HUDEP-2 (cell line): Measurements from ENCODE around the gene TRIM72.
"Not testable (repeated sequence)": the region's sequence is repeated elsewhere in the genome, so short reads cannot be mapped to it uniquely, and the experiment has no call there.

Experiments
- DNase-seq, 76 experiments: peaks; one replicate each; lab custom pipeline; 2025; ENCODE audit not compliant: unreplicated experiment in 76 of 76; lab: John Stamatoyannopoulos, UW

TRIM72 gene

DNA sequence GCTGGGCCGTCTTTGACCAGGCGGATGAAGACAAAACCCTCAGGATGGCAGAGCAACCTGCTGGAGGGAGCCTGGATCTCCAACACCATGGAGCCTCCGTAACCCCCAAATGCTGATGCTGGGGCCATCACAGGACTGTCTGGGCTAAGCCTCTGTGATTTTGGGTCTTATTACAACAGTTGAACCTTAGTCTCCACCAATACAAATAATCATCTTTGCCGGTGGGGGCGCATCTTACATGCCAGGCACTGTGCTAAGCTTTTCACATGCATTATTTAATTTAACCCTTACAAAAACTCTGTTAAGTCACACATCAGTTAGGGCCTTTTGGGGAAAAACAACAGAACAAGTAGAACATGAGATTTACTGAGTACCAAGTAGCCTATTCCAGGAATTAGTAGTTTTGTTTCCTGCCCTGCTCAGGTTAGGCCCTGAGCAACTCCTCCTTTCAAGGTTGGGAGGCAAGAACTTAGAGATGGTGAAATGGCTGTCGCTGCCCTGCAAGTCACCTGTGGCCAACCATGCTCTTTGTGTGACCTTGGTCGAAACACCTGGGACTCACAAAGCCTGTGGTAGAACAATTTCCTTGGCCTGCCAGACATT lies 37.0 kb downstream of the TRIM72 start:
- DNase-seq, result no peak

DNA sequence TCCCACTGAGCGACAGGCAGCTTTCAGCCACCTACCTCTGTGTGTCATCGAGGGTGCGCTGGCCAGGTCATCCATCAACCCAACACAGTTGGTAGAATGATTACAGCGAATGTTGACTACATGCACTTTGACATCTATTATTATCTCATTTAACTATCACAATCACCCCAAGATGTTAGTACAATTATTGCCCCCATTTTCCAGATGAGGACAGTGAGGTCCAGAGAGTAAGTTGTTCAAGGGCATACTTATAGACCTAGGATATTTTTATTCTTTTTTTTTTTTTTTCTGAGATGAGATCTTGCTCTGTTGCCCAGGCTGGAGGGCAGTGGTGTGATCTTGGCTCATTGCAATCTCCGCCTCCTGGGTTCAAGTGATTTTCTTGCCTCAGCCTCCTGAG lies 37.5 kb downstream of the TRIM72 start:
- DNase-seq, result no peak

DNA sequence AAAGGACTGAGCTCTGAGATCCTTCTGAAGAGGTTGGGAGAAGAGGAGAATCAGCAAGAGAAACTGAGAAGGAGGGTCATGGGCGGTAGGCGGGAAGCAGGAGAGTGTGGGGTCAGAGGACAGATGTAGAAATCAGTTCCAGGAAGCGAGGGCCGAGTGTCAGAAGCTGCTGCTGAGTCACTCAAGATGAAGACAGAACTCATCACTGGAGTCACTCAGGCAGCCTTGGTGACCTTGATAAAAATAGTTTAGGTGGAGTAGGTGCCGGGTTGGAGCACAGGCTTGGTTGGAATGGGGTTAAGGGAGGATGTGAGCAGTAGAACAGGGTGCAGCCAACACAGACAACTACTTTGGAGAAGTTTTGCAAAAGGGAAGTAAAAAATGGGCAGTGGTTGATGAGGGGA lies 39.7 kb downstream of the TRIM72 start:
- DNase-seq, result peak in 1 of 76 experiments; percentile 4

DNA sequence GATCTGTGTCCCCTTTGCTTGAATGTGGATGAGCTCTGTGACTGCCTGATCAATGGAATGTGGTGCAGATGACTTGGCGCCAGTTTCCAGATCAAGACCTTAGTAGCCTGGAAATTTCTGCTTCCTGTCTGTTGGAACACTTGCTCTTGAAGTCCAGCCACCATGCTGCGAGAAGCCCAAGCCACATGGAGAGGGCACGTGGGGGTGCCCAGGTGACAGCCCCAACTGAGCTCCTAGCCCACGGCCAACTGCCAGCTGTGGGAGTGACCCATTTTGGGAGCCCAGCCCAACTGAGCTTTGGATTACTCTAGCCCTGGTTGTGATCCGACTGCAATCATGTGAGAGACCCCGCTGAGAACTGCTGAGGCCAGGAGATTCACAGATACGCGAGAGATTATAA lies 42.5 kb downstream of the TRIM72 start:
- no peak for DNase-seq

DNA sequence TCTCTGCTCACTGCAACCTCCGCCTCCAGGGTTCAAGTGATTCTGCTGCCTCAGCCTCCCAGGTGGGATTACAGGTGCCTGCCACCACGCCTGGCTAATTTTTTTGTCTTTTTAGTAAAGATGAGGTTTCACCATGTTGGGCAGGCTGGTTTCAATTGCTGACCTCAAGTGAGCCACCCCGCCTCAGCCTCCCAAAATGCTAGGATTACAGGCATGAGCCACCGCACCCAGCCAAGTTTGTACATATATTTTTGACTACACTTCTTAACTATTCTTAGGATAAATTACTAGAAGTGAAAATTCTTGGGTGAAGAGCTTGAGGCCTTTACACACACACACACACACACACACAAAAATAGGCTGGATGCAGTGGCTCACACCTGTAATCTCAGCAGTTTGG lies 44.4 kb downstream of the TRIM72 start:
- no peak for DNase-seq

DNA sequence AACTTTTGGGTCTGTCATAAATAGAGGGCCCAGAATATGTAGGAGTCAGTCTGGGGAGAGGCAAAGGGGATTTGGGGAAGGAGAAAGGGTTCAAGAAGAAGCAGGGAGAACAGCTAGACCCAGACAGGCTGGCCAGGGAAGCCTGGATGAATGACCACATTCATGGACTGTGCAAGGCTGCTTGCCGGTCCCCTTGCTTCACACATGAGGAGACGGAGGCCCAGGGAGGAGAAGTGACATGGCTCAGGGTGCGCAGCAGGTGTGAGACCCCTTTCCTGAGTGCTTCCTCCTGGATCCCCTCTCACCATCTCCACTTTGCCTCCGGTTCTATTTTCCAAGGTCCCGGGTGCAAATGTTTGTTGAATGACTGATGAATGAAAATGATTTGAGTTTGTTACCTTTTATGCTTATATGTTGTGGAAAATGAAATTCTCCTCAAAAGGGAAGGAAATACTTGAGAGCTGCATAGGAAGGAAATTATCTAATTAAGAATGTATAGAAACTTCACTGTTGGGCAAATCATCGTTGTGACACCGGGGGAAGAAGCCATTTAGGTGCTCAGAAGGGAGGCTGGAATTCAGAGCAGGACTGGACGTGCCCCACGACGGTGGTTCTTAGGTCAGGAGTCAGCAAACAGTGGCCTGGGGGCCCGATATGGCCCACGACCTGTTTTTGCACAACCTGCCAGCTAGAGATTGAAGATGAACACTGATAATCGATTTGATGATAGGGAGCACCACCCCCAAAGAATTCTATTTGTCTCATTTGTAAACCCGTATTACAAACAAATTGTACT lies 46.4 kb downstream of the TRIM72 start:
- no peak for DNase-seq

DNA sequence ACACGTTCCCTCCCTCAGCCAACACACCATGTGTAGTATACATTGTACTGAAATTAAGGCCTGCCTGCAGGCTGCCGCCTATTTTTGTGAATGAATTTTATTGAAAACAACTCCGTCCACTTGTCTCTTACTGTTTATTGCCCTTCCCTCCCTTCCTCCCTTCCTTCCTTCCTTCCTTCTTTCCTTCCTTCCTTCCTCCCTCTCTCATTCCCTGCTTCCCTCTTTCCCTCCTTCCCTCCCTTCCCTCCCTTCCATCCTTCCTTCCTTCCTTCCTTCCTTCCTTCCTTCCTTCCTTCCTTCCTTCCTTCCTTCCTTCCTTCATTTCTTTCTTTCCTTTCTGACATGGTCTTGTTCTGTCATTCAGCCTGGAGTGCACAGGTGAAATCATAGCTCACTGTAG lies 48.2 kb downstream of the TRIM72 start:
- DNase-seq, result no peak

DNA sequence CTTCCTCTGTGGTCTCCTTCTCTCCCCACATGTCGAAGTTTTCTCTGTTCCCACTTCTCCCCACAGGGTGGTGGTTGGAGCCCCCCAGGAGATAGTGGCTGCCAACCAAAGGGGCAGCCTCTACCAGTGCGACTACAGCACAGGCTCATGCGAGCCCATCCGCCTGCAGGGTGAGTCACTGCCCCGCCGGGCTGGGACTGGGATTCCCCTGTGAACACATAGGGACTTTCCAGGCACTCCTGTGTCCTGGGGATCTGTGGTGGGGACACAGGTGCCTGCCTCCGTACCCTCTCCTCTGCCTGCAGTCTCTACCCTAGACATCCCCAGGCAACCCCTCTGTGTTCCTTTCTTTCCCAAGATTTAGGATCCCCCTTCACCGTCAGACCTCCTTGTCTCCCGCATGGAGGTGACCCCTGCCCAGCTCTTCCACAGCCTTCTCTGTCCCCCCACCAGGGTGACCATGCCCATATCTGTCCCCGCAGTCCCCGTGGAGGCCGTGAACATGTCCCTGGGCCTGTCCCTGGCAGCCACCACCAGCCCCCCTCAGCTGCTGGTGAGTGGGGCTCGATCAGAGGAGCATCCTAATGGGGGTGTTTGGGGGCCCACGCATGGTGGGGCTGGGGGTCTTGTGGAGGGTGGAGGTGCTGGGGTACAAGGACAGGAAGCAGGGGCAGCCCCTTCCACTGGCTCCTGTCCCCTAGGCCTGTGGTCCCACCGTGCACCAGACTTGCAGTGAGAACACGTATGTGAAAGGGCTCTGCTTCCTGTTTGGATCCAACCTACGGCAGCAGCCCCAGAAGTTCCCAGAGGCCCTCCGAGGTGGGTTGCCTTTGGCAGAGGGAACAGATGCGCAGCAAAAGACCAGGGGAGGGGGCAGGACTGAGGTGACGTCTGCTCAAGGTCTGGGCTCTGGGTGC lies 51.7 kb downstream of the TRIM72 start:
- DNase-seq, result no peak

DNA sequence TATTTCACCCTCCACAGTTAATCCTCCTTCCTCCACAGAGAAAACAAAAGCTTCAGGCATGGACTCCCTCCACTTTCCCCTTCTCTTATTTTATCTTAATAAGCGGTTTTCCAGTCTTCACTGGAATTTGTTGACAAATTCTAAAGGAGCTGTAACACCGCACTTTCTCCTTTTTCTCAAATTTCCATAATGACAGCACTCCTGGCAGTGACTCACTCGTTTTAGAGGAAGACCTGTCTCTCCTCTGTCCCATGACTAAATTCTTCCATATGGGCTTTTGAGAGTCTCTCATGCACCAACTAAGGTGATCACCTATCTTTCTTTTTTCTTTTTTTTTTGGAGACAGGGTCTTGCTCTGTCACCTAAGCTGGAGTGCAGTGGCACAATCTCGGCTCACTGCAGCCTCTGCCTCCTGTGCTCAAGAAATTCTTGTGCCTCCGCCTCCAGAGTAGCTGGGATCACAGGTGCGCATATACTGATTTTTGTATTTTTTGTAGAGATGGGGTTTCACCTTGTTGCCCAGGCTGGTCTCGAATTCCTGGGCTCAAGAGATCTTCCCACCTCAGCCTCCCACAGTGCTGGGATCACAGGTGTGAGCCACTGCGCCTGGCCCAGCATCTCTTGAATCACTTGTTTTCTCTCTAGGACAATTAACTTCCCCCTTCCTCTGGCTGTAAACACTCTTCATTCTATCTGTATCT lies 53.6 kb downstream of the TRIM72 start:
- DNase-seq, result no peak

DNA sequence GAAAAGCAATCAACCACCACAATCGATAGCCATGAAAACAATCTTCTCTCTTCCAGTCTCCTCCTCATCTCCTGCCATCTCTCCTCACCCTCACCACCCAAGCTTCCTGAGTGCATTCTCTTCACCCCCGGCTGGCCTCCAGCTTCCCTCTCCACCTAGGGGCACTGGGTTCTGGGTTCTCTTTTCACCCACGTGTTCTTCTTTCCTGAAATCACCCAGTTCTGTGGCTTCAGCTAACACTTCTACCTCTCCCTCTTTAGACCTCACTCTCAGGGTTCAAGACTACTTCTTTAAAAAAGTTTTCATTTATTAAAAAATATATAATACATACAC lies 54.1 kb downstream of the TRIM72 start:
- no peak for DNase-seq

DNA sequence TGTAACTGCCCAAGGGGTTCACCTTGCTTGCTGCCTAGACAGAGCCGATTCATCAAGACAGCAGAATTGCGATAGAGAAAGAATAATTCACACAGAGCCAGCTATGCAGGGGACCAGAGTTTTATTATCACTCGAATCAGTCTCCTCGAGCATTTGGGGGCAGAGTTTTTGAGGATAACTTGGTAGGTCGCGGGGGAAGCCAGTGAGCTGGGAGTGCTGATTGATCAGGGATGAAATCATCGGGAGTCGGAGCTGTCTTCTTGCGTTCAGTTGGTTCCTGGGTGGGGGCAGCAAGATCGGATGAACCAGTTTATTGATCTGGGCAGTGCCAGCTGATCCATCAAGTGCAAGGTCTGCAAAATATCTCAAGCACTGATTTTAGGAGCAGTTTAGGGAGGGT lies 55.0 kb downstream of the TRIM72 start:
- DNase-seq, result no peak

DNA sequence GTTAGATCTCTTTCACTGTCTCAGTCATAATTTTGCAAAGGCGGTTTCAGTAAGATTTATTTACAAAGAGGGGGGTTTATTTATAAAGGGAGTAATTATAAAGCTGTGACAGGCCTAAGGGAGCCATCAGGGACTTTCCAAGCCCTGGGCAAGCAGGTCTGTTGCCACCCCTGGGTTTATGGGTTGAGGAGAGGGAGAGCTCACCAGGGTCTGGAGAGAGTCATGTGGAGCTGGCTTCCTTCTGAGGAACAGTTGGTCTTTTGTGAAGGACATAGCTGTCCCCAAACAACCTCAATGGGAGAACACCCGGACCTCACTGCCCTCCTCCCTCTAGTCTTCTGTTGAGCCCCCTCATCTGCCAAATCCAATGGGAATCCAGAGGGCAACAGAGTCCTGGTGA lies 55.6 kb downstream of the TRIM72 start:
- DNase-seq, result no peak

DNA sequence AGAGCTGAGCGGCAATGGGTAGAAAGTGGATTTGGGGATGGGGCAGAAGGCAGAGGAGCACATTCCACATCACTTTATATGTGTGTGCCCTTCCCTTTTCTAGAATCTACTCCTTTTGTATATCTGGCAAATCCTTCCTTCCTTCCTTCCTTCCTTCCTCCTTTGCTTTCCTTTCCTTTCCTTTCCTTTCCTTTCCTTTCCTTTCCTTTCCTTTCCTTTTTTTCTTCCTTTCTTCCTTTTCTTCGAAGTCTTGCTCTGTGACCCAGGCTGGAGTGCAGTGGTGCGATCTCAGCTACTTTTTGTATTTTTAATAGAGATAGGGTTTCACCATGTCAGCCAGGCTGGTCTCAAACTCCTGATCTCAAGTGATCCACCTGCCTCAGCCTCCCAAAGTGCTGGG lies 56.1 kb downstream of the TRIM72 start:
- not testable (repeated sequence) for DNase-seq

DNA sequence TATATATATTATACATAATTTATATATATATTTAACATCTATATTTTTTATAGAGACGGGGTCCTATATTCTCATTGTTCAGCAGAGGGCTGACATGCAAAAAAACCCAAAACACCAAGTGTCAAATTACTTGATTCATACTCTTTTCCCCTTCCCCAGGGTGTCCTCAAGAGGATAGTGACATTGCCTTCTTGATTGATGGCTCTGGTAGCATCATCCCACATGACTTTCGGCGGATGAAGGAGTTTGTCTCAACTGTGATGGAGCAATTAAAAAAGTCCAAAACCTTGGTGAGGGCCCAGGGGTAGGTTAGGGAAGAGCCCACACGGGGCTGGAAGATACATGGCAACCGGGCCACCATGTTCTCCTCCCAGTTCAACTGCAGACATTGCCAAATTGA lies 56.9 kb downstream of the TRIM72 start:
- no peak for DNase-seq

DNA sequence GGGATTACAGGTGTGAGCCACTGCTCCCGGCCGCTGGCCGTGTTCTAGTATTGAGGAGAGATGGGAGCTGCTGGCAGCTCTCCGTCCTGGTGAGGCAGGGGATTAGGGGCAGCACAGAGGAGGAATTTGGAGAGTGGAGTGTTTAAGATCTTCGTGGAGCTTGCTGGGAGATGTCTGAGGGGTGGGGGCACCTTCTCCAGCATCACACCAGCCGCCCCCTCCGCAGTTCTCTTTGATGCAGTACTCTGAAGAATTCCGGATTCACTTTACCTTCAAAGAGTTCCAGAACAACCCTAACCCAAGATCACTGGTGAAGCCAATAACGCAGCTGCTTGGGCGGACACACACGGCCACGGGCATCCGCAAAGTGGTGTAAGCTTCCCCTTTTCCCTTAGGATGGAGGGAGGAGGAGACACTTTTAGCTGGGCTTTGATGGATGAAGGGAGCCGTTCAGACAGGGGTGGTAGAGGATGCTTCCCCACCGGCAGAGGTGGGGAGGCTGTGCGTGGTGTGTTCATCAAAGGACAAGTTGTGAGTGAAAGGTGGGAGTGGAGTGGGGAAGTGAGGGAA lies 57.8 kb downstream of the TRIM72 start:
- DNase-seq, result no peak

DNA sequence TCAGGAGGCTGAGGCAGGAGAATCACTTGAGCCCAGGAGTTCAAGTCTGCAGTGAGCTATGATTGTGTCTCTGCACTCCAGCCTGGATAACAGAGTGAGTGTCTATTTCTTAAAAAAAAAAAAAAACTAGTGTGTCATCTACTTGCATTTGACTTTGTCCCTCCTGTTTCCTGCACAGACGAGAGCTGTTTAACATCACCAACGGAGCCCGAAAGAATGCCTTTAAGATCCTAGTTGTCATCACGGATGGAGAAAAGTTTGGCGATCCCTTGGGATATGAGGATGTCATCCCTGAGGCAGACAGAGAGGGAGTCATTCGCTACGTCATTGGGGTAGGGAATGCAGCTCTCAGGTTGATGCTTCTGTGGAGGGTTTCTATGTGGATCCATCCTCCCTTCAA lies 59.3 kb downstream of the TRIM72 start:
- no peak for DNase-seq

DNA sequence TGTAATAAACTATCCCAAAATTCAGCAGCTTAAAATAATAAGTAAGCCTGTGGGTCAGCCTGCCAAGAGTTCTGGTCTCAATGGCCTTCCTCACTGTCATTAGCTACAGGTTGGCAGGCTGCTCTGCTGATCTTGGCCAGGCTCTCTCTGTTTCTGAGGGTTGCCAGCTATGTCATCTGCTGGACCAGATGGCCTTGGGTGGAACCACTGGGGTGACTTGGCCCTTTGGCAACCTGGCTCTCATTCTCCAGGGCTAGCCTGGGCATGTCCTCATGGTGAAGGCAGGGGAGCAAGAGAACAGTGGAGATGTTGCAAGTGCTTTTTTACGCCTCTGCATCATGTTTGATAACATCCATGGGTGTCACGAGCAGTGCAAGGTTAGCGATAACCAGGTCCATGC lies 59.8 kb downstream of the TRIM72 start:
- DNase-seq, result no peak

DNA sequence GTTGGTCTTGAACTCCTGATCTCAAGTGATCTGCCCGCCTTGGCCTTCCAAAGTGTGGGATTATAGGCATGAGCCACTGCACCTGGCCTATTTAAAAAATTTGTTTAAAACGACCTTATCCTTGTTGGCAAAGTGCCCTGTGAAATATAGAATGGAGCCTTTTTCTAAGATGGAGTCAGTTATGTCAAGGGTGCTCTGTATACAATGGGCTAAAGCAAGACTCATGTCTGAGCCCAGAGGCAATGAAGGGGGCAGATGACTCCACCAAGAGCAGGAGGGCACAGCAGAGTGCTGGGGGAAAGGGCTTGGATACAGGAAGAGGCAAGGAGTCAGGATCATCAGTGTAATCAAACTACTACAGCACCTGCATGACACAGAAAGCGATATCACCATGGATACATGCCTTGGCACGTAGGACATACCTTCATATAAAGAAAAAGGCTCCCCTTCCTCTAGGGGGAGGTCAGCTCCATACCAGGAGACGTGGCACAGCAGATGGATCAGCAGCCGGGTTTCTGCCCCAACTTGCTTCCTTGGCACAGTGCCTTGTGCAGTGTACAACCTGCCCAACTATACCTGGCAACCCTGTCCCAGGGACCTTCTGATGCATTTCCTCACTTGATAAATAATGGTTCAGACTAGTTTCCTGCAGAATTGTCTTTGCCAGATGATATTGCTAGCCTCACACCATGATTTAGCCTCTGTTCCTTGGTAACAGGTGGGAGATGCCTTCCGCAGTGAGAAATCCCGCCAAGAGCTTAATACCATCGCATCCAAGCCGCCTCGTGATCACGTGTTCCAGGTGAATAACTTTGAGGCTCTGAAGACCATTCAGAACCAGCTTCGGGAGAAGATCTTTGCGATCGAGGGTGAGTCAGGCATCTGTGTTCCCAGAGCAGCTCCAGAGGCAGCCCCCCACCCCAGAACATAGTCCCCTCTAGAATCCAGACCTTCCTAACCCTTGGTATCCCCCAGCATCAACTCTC lies 61.2 kb downstream of the TRIM72 start:
- DNase-seq, result no peak

DNA sequence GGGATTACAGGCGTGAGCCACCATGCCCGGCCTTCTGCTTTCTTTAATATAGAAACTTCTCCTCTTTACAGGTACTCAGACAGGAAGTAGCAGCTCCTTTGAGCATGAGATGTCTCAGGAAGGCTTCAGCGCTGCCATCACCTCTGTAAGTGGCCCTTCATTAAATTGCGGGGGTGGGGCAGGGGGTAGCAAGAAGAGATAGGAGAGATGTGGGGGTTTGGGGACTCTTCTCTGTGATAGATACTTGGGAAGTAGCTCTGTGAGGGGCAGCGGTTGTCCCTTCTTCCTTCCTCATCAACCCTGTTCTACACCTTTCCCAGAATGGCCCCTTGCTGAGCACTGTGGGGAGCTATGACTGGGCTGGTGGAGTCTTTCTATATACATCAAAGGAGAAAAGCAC lies 62.7 kb downstream of the TRIM72 start:
- no peak for DNase-seq
